SK-N-SH treated with all-trans-retinoic acid at 6 μM for 48 hours (cell line): Measurements from ENCODE around the gene RSPRY1.

Experiments
- ATAC-seq: fragments of 200-7000 bp; cut with Tn5 transposase; 3 replicates; pipeline ENCODE4 v1.9.1; 2020; ENCODE audit warnings: mild to moderate bottlenecking, moderate library complexity
- BACH2 ChIP-seq: fragments of 250-450 bp; sonication (Bioruptor Pico); IDR thresholded peaks from 2 replicates; pipeline ENCODE4 v1.9.0; 2021; ENCODE audit warnings: mild to moderate bottlenecking, borderline replicate concordance
- CREB5 ChIP-seq: fragments of 250-450 bp; sonication (Bioruptor Pico); IDR thresholded peaks from 2 replicates; pipeline ENCODE4 v1.5.1; 2020; ENCODE audit warnings: low read depth, mild to moderate bottlenecking, moderate library complexity
- CSDC2 ChIP-seq: fragments of 250-450 bp; sonication (Bioruptor Pico); IDR thresholded peaks from 2 replicates; pipeline ENCODE4 v1.5.0; 2020; ENCODE audit warnings: mild to moderate bottlenecking, moderate library complexity
- CSRNP3 ChIP-seq: fragments of 250-450 bp; sonication (Bioruptor Pico); IDR thresholded peaks from 2 replicates; pipeline ENCODE4 v1.5.1; 2021; ENCODE audit warnings: mild to moderate bottlenecking, moderate library complexity
- ESRRG ChIP-seq: fragments of 250-450 bp; sonication (Bioruptor Pico); IDR thresholded peaks from 2 replicates; pipeline ENCODE4 v1.6.1; 2021; ENCODE audit warnings: mild to moderate bottlenecking
- GLIS3 ChIP-seq: fragments of 250-450 bp; sonication (Bioruptor Pico); IDR thresholded peaks from 2 replicates; pipeline ENCODE4 v1.5.0; 2020; ENCODE audit warnings: mild to moderate bottlenecking, moderate library complexity
- ISL1 ChIP-seq: fragments of 250-450 bp; sonication (Bioruptor Pico); IDR thresholded peaks from 2 replicates; pipeline ENCODE4 v2.1.2; 2022; ENCODE audit warnings: mild to moderate bottlenecking, moderate library complexity
- OSR1 ChIP-seq: fragments of 250-450 bp; sonication (Bioruptor Pico); IDR thresholded peaks from 2 replicates; pipeline ENCODE4 v1.8.0; 2022; ENCODE audit warnings: moderate library complexity, mild to moderate bottlenecking, inconsistent platforms
- PATZ1 ChIP-seq: fragments of 250-450 bp; sonication (Bioruptor Pico); IDR thresholded peaks from 2 replicates; pipeline ENCODE4 v1.8.0; 2020; ENCODE audit warnings: mild to moderate bottlenecking, moderate library complexity, borderline replicate concordance
- POU6F1 ChIP-seq: fragments of 250-450 bp; sonication (Bioruptor Pico); IDR thresholded peaks from 2 replicates; pipeline ENCODE4 v1.8.0; 2021; ENCODE audit warnings: low read depth, mild to moderate bottlenecking, moderate library complexity, borderline replicate concordance
- PPARA ChIP-seq: fragments of 250-450 bp; sonication (Bioruptor Pico); IDR thresholded peaks from 2 replicates; pipeline ENCODE4 v1.5.0; 2020; ENCODE audit warnings: mild to moderate bottlenecking, borderline replicate concordance
- RARB ChIP-seq: fragments of 250-450 bp; sonication (Bioruptor Pico); IDR thresholded peaks from 2 replicates; pipeline ENCODE4 v1.8.0; 2021; ENCODE audit warnings: mild to moderate bottlenecking, moderate library complexity
- SNAI2 ChIP-seq: fragments of 250-450 bp; sonication (Bioruptor Pico); IDR thresholded peaks from 2 replicates; pipeline ENCODE4 v1.5.0; 2020; ENCODE audit warnings: mild to moderate bottlenecking, moderate library complexity
- TCF4 ChIP-seq: fragments of 250-450 bp; sonication (Bioruptor Pico); IDR thresholded peaks from 2 replicates; pipeline ENCODE4 v1.8.0; 2021; ENCODE audit warnings: mild to moderate bottlenecking, moderate library complexity, borderline replicate concordance
- TOX ChIP-seq: fragments of 250-450 bp; sonication (Bioruptor Pico); IDR thresholded peaks from 2 replicates; pipeline ENCODE4 v1.8.0; 2021; ENCODE audit warnings: mild to moderate bottlenecking, moderate library complexity, borderline replicate concordance
- TSHZ2 ChIP-seq: fragments of 250-450 bp; sonication (Bioruptor Pico); IDR thresholded peaks from 2 replicates; pipeline ENCODE4 v1.5.0; 2020; ENCODE audit warnings: mild to moderate bottlenecking, moderate library complexity
- ZC3H10 ChIP-seq: fragments of 250-450 bp; sonication (Bioruptor Pico); IDR thresholded peaks from 2 replicates; pipeline ENCODE4 v1.5.1; 2021; ENCODE audit warnings: mild to moderate bottlenecking, moderate library complexity
- ZFP3 ChIP-seq: fragments of 250-450 bp; sonication (Bioruptor Pico); IDR thresholded peaks from 2 replicates; pipeline ENCODE4 v1.5.0; 2020; ENCODE audit warnings: mild to moderate bottlenecking, moderate library complexity
- ZFP30 ChIP-seq: fragments of 450-650 bp; formaldehyde crosslinking; IDR thresholded peaks from 2 replicates; pipeline ENCODE4 v1.5.0; 2022; ENCODE audit warnings: mild to moderate bottlenecking, moderate library complexity
- ZNF565 ChIP-seq: fragments of 450-650 bp; formaldehyde crosslinking; conservative IDR thresholded peaks from 2 replicates; pipeline ENCODE4 v1.5.0; 2020; ENCODE audit warnings: low read depth, mild to moderate bottlenecking, moderate library complexity
- ZNF70 ChIP-seq: fragments of 450-650 bp; formaldehyde crosslinking; IDR thresholded peaks from 2 replicates; pipeline ENCODE4 v1.5.0; 2020; ENCODE audit warnings: mild to moderate bottlenecking, moderate library complexity
- ZNF8 ChIP-seq: fragments of 450-650 bp; formaldehyde crosslinking; IDR thresholded peaks from 2 replicates; pipeline ENCODE4 v1.5.0; 2020; ENCODE audit warnings: mild to moderate bottlenecking, moderate library complexity

The RSPRY1 gene

GRCh38 chr16:57242650-57243049, 56.5 kb downstream of the RSPRY1 start (continued):
- TF ChIP-seq BACH2 (no peak), TCF4 (CRISPR knock-in tag) (no peak), TOX (CRISPR knock-in tag) (no peak)

- TF ChIP-seq TCF4 (CRISPR knock-in tag): no peak
- TF ChIP-seq CSRNP3 (CRISPR knock-in tag): 0 out of 2 replicates have a peak, but pooled peaks have one; percentile 35
- no peak for TF ChIP-seq ZNF70
- no peak for TF ChIP-seq CSDC2
- peak; percentile 55 for ATAC-seq
These were observed 58.3 kb downstream of the RSPRY1 start for GRCh38 chr16:57244463-57244766.

GRCh38 chr16:57244767-57245471, 58.8 kb downstream of the RSPRY1 start, which contains the start of gene ARL2BP:
ARL2BP (plus strand) TSS chr16:57245259; CDS start chr16:57245368, 109 bp downstream.
- ATAC-seq: peak; percentile 98

More at GRCh38 chr16:57244767-57245471, 58.8 kb downstream of the RSPRY1 start, which contains the start of gene ARL2BP:
- no peak for TF ChIP-seq BACH2
- no peak for TF ChIP-seq CSRNP3 (CRISPR knock-in tag)
- TF ChIP-seq TCF4 (CRISPR knock-in tag): no peak
- TF ChIP-seq ESRRG: peak; percentile 48; the same call in 1 of the 2 replicates
- TF ChIP-seq PPARA (CRISPR knock-in tag): no peak
- no peak for TF ChIP-seq GLIS3 (CRISPR knock-in tag)
- peak; percentile 39; the same call in 1 of the 2 replicates for TF ChIP-seq CSDC2
- TF ChIP-seq ZNF565 (CRISPR knock-in tag): no peak
- TF ChIP-seq OSR1 (CRISPR knock-in tag): no peak
- TF ChIP-seq POU6F1: no peak
- no peak for TF ChIP-seq TSHZ2 (CRISPR knock-in tag)
- no peak for TF ChIP-seq RARB
- TF ChIP-seq ISL1 (CRISPR knock-in tag): no peak
- TF ChIP-seq ZFP3: no peak
- TF ChIP-seq CREB5 (CRISPR knock-in tag): no peak; the same call in 1 of the 2 replicates
- TF ChIP-seq ZC3H10 (CRISPR knock-in tag): no peak
- TF ChIP-seq PATZ1: peak; percentile 40; the same call in 1 of the 2 replicates
- no peak for TF ChIP-seq ZNF8 (CRISPR knock-in tag)
- no peak for TF ChIP-seq SNAI2 (CRISPR knock-in tag)
- no peak for TF ChIP-seq ZFP30 (CRISPR knock-in tag)
